Lung microvascular endothelial cell (primary cell): ENCODE measurements around the gene ARHGAP4. TPM values are rescaled to one million over a fixed set of nuclear protein-coding genes. Genes with fewer than 3 reads are reported as not detected.
A peak's percentile ranks its signal among the peaks of the same experiment; 100 is the strongest.

Experiments
- DNase-seq, 2 donors: peaks; one replicate each; pipeline versions ENCODE4 v3.0.0 to v3.0.0-alpha.2; 2010; ENCODE audit warnings: low read depth in 2 of 2
- total RNA-seq: library from RNA; depleted of rRNA; stranded (reverse); fragments of >200 nt; gene quantifications from 2 replicates; pipeline ENCODE4 v1.2.1, GENCODE V29; 2014

Gene ARHGAP4
- total RNA-seq, 1 donor from 2014 or later = 2.8 TPM

DNA sequence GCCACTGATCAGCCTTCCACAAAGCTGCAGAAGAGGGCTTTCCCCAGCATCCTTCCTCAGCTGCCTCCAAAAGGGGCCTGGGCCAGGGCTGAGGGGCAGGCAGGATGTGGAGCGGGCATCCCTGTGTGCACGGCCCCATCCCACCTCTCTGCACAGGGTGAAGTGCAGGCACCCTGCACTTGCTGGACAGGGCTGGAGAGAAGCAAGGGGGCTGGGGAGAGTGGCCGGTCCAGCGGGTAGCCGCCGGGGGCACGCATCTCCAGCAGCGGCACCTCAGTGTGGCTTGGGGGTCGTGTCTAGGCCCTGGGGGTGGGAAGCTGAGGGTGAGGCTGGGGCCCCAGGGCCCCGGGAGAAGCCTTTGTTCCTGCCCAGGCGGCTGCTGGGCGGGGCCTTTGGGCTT, 18.6 kb downstream of the ARHGAP4 start:
- no peak for DNase-seq

DNA sequence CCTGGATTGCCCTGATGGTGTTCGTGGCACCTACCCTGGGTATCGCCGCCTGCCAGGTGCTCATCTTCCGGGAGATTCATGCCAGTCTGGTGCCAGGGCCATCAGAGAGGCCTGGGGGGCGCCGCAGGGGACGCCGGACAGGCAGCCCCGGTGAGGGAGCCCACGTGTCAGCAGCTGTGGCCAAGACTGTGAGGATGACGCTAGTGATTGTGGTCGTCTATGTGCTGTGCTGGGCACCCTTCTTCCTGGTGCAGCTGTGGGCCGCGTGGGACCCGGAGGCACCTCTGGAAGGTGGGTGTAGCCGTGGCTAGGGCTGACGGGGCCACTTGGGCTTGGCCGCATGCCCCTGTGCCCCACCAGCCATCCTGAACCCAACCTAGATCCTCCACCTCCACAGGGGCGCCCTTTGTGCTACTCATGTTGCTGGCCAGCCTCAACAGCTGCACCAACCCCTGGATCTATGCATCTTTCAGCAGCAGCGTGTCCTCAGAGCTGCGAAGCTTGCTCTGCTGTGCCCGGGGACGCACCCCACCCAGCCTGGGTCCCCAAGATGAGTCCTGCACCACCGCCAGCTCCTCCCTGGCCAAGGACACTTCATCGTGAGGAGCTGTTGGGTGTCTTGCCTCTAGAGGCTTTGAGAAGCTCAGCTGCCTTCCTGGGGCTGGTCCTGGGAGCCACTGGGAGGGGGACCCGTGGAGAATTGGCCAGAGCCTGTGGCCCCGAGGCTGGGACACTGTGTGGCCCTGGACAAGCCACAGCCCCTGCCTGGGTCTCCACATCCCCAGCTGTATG, 19.7 kb downstream of the ARHGAP4 start:
- DNase-seq = no peak

DNA sequence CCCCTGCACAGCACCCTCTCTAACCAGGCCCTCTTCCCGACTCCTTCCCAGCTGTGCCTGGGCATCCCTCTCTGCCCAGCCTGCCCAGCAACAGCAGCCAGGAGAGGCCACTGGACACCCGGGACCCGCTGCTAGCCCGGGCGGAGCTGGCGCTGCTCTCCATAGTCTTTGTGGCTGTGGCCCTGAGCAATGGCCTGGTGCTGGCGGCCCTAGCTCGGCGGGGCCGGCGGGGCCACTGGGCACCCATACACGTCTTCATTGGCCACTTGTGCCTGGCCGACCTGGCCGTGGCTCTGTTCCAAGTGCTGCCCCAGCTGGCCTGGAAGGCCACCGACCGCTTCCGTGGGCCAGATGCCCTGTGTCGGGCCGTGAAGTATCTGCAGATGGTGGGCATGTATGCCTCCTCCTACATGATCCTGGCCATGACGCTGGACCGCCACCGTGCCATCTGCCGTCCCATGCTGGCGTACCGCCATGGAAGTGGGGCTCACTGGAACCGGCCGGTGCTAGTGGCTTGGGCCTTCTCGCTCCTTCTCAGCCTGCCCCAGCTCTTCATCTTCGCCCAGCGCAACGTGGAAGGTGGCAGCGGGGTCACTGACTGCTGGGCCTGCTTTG, 20.5 kb downstream of the ARHGAP4 start:
- DNase-seq = no peak

DNA sequence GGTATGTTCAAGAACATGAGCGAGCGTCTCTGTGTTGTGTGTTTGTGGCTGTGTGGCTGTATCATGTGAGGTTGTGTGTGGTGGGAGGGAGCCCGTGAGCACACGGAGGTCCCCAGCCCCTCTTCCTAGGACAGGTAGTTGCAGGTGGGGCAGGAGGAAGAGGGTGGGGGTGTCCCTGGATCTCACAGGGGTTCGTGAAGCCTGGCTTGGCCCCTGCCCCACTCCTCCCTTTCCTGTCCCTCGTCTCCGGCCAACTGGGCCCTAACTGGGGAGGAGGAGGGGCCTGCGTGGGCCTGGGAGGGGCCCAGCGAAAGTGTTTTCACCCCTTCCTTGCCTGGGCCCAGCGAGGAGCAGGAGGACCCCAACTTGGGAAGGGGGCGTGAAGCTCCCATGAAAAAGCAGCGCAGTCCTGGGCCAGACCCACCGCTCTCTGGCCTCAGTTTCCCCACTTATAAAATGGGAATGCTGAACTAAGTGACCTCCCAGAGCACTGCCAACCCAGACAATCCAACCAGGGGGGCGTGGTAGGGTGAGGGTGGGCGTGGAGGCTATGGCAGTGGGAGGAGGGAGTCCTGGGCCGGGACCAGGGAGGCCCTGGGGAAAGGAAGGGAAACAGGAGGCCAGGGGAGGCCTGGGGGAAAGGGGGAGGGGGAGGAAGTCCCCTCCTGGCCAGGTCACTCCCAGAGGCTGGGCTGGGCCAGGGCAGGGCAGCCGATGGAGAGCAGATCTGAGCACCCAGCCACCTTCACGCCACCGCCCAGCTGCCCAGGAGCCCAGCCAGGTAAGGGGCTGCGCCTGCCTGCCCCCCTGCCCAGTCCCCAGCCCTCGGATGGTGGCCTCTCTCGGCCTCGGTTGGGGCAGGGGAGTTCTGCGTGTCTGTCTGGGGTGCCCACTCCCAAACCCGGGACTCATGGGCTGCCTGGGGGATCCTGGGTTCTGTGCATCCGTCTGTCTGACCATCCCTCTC, 21.8 kb downstream of the ARHGAP4 start, which contains the start of gene AVPR2:
TSS of gene AVPR2 (plus strand) at position 683 of the 967 bp plus-strand sequence. CDS start 473 bp downstream, outside the sequence.
- DNase-seq = no peak

DNA sequence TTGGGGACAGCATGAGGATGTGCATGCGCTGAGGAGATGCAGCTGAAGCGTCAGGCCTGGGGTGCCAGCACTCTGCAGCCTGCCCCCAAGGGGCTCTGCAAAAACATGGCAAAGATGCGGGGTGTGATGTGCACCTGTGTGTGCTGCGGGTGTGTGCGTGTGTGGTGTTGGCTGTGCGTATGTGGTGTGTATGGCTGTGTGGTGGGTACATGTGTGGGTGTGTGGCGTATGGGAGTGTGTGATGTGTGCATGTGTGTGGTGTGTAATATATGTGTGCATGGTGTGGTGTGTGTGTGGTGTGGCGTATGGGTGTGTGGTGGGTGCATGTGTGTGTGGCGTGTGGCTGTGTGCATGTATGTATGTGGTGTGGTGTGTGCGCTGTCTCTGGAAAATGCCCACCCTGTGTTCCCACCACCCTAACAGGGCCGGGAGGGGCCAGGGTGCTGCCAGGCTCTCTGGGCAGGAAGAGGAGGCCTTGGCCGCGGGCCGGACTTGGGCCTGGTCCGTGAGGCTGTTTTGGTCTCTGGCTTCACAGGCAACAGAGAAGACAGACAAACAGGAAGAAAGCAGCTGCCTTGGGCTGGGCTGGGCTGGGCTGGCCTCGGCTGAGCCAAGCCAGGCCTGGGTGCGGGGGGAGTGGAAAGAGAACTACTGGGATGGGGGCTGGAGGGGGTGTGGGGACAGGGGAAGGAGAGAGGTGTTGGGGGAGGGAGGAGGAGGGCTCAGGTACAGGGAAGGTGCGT, 22.7 kb downstream of the ARHGAP4 start:
- DNase-seq = no peak

DNA sequence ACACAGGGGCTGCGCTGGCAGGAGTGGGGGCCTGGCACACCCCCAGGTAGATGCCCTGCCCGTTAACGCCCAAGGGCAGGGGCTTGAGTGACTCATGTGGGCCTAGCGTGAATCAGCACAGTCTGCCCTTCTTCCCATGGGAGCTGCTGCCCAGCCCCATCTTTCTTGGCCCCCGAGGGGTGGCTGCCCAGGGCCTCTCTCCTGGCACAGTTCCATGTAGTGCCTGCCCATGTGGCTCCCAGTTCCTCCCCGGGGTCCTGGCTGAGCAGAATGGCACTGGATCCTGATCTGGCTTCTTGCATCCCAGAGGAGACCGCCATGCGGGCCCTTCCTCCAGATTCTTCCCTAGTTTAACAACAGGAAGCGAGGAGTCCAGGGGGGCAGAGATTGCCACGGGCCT, 23.7 kb downstream of the ARHGAP4 start:
- no peak for DNase-seq

DNA sequence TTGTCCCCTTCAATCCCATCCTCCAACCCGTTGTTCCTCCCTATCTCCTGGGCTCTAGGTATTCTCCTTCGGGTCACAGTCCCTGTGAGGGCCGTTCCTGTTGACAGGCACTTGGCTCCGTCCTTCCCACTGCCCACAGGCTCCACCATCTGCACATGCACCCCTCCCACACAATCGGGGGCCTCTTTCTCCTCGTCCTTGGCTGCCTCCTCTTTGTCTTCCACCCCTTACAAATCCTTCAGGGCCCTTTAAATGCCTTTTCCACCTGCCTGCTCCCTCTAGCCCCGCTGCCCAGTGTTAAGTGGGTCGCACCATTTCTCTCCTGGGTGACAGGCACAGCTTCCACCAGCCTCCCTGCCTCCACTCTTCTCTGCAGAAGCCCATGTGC, 24.3 kb downstream of the ARHGAP4 start:
- DNase-seq = no peak

DNA sequence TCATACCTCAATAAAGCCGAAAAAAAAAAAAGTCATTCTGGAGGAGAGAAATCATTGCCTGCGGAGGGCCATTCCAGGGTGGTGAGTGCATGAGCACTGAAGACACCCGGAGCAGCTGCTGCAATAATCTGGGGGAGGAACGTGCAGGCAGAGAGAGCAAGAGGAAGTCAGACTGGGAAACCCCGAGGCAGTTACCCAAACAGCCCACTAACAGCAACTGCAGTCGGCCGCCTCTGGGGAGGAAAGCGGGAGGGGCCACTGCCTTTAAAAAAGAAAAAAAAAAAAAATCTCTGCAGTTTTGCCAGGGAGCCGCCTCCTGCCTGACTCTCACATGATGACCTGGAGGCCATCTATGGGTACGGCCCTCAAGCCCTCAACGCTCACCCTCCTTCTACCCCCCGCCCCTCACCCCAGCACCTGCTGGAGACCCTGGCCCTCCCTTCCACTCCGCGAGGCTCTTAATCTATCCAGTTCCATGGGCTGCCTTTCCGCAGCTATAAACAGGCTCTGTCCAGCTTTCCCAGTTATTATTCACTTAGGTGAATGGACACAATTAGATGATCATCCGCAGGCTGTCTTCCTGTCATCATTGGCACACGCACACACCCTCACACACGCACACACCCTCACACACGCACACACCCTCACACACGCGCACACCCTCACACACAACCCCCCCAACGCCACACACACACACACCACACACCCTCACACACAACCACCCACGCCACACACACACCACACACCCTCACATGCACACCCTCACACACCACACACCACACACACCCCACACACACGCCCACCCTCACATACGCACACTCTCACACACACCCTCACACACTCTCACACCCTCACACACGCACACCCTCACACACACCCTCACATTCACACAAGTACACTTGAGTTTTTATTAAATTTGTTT, 25.0 kb downstream of the ARHGAP4 start:
- peak; percentile 41 to 42 for DNase-seq

DNA sequence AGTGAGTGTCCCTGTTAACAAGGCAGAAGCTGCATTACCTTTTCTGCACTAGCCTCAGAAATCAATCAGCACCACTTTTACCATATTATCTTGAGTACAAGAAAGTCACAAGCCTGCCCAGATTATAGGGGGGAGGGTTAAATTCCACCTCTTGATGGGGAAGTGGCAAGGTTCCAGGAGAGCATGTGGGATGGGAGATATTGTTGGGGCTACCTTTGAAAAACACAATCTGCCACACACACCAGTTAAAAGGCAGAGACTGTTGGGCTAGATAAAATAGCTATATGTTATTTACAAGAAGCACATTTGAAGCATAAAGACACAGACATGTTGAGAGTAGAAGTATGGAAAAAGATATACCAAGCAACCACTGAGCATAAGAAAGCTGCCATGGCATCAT, 28.2 kb downstream of the ARHGAP4 start:
- DNase-seq = no peak

DNA sequence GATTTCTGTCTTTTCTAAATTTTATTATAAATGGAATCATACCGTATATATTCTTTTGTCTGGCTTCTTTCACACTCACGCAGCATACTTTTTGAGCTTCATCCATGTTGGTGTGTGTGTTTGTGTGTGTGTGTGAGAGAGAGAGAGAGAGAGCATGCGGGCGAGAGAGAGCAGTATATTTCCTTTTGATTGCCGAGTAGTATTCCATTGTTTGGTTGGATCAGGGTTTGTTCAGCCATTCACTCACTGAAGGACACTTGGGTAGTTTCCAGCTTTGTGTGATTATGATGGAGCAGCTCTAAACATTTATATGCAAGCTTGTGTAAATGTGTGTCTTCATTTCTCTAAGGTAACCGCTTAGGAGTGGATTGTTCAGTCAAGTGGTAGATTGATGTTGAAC, 36.9 kb downstream of the ARHGAP4 start:
- DNase-seq = no peak

DNA sequence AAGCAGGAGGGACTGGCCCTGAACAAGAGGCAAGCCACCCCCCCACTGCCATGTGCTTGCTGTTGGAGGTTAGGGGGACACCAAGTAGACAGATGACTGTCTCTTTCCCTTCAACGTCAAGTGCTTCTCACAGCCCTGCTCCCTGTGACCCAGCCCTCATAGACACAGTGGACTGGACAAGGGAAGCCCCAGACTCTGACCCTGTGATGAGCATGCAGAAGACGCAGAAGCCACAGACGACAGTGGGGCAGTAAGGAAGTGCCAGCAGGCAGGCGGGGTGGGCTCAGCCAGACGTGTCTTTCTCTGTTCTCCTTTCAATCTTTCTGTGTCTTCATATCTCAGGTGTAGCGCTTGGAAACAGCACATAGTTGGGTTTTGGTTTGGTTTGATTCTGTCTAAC, 37.7 kb downstream of the ARHGAP4 start:
- no peak for DNase-seq

DNA sequence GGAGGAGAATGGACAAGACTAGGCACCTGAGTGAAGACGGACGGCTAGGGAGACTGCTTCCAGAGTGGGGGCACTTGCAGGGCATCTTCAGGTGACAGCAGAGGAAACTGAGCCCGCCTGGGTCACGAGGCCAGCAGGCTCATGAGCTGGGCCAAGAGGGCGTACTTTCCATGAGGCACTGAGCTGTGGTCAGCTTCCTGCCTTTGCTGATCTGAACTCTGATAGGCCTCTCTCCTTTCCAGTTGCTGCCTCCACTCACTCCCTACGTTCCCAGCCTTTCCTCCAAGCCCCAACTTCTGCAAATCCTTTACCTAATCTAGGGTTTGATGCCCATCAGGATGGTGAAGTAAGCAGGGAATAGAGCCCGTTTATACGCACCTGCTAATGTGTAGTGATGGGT, 38.7 kb downstream of the ARHGAP4 start:
- DNase-seq = peak in 1 of 2 donors; percentile 19

DNA sequence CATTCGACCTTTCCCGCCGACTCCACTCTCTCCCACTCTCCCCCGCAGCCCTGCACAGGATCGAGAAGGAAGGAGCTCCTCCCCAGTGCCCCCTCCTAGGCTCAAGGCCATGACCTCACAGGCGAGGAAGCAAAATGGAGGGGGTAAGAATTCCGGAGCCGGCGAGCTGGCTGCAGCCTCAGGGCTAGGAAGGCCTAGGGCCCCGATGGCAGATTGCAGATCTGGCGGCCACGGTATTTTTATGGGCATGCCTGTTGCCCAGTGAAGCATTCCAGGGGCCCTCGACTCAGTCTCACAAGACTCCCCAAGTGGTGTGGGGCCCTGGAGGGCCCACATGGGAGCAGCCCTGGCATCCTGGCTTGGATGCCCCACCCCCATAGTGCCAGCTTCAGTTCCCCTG, 39.1 kb downstream of the ARHGAP4 start:
- DNase-seq = no peak

DNA sequence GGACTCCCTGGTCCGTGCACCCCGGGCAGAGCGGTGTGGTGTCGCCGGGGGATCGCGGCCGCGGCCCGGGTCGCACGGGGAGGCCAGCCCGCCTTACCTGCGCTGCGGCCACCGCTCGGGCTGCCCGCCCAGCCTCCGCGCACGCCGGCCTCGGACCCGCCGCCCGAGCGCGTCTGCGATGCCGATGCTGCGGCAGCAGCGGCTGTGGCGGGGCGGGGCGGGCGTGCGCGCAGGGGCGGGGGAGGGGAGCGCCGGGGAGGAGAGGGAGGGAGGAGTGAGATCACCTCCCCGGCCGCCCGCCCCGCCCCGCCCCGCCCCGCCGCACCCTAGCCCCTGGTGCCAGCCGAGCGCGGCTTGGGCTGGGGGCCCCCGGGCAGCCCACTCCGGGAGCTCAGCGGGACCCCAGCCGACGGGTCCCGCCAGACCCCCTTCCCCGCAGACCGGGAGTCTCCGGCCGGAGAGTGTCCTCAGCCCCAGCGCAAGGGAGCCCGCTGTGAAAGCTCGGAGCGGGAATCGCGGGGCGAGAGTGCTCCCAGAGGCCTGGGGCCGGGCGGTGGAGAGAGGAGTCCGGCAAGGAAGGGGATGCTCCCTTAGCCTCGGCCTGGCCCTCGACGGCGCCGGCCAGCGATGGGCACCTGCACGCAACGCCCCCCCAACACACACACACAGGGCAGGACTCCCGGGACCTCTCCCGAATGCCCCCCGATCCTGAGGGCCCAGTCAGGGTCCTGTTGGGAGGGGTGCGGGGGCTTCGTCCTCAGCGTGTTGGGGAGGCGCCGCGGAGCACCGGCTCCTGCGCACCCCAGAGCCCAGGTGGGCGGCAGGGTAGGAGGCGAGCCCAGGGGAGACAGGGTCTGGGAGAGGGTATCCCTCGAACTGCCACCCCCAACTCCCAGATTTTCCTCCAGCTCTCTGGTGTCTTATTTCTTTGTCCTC, 39.8 kb downstream of the ARHGAP4 start, which contains the start of gene L1CAM:
TSS of gene L1CAM (minus strand) at position 206 of the 936 bp plus-strand sequence. CDS start 10,337 bp downstream, outside the sequence.
- DNase-seq = no peak

DNA sequence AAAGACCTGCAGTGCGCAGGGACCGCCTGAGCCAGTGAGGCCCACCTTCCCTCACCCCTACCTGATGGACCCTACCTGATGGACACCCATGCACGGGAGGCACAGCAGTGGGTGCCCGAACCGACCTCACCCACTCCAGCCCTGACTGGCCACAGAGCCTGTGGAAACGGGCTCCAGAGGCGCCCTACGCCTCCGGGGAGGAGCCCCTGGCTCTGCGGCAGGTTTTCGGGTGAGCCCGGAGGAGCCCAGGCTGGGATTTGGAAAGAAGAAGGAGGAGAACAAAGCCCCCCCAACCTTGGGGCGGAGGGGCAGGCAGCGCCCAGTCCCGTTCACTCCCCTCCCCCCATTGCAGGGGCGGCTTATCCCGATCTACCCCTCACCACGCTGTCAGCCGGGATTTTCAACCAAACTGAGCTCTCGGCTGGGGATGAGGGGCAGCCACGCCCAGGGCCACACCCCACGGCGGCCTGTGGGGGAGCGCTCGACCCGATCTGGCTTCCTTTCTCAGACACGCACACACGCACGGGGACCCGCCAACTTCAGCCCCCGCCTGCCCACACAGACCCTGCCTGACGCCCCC, 40.8 kb downstream of the ARHGAP4 start:
- no peak for DNase-seq

DNA sequence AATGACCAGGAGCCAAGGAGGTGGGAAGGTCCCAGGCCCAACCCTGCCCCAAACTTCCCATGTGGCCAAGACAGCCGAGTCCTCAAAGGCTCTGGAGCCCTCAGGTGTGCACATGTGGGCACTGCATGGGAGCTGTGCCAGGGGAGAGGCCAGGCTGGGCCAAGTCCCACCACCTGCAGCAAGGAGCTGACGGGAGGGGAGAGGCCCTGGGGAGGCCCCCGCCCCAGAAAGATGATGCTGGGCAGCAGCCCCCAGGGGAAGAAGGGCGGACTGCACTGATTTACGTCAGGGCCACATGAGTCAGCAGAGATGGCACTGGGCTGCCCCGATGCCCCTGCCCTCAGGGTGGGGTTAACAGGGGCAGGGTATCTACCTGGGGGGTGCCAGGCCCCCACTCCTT, 41.5 kb downstream of the ARHGAP4 start:
- DNase-seq = no peak

DNA sequence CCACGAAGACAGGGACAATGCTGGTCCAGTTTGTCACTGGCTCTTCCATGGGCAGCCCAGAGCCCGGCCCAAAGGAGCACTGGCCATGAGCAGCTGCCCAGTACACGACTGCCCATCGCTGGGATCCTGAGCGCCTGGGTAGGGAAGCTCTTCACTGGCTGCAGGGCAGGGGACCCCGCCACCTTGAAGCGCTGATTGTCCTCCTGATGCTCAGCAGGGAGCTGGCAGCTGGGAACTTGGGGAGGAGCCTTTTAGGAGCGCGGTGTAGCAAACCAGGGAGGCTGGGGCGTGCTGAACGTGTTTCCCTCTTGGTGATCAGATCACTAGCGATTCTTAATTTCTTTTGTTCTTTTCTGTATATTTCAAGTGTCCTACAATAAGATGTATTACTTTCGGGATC, 41.9 kb downstream of the ARHGAP4 start:
- no peak for DNase-seq

DNA sequence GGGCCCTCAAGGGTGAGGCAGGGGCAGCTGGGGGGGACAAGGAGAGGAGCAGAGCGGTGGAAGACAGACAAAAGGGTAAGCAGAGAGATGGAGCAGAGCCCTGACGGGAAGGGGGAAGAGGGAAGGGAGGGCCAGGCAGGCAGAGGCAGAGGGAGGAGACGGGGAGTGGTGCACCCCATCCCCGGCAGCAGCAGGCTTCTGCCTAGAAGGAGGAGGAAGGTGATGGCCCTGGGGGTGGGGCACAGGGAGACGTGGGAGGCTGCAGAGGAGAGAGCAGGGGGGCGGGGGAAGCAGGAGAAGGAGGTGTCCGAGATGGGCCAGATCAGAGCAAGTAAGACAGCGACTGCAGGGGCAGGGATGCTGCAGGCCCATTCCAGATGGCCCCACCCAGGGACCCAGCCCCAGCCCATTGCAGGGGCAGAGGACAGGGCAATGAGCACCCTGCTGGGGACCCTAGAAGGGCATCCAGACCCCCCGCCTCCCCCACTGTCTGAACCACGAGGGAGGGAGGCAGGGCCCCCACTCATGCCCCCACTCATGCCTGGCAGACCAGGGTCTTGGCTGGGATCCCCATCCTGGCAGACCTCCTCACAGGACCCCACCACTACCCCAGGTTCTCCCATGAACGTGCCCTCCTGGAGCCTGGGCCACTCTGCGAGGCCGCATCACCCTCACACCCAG, 42.8 kb downstream of the ARHGAP4 start:
- DNase-seq = no peak
